GM13977 (cell line): Measurements from ENCODE around the gene TFAP2D.

Source experiments
- DNase-seq: peaks from one replicate; pipeline ENCODE4 v3.0.0; 2012; ENCODE audit warnings: low spot score
- in situ Hi-C: fragments of 300-500 bp; cut with MboI; formaldehyde crosslinking; loops from one replicate; pipeline ENCODE4 v1.12.0; 2022; ENCODE audit warnings: low sequenced_read_pairs, low pct_unique_long_range_greater_than_20kb, mixed read lengths, inconsistent platforms; ENCODE audit not compliant: unreplicated experiment
- TF ChIP-seq, protein P1 (sequence below): IDR thresholded peaks from 2 replicates; pipeline ENCODE4 v1.5.1; 2012; ENCODE audit warnings: mild to moderate bottlenecking, control low read depth; ENCODE audit not compliant: insufficient read depth; ENCODE audit errors: extremely low read depth, missing control alignments

TFAP2D gene

DNA sequence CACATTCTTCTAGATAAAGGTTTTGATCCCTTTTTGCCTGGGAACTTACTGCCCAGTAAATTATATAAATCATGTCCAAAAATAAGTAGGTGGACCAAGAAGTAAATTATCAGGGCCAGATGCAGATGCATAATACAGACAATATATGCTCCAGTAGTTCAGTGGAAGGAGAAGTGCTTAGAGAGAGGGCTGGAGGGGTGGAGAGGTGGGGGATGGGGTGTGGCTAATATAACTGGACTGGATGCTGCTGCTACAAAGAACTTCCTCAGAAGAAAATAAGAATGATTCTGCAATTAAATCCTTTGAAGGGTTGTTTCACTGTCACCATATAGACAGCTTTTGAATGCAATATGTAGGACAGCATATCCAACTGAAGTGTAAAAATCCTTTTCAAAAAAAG is 14.8 kb upstream of the TFAP2D start:
- in situ Hi-C loops: no loop called here
- TF ChIP-seq, protein P1, sequence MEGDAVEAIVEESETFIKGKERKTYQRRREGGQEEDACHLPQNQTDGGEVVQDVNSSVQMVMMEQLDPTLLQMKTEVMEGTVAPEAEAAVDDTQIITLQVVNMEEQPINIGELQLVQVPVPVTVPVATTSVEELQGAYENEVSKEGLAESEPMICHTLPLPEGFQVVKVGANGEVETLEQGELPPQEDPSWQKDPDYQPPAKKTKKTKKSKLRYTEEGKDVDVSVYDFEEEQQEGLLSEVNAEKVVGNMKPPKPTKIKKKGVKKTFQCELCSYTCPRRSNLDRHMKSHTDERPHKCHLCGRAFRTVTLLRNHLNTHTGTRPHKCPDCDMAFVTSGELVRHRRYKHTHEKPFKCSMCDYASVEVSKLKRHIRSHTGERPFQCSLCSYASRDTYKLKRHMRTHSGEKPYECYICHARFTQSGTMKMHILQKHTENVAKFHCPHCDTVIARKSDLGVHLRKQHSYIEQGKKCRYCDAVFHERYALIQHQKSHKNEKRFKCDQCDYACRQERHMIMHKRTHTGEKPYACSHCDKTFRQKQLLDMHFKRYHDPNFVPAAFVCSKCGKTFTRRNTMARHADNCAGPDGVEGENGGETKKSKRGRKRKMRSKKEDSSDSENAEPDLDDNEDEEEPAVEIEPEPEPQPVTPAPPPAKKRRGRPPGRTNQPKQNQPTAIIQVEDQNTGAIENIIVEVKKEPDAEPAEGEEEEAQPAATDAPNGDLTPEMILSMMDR: no peak
- DNase-seq: no peak

DNA sequence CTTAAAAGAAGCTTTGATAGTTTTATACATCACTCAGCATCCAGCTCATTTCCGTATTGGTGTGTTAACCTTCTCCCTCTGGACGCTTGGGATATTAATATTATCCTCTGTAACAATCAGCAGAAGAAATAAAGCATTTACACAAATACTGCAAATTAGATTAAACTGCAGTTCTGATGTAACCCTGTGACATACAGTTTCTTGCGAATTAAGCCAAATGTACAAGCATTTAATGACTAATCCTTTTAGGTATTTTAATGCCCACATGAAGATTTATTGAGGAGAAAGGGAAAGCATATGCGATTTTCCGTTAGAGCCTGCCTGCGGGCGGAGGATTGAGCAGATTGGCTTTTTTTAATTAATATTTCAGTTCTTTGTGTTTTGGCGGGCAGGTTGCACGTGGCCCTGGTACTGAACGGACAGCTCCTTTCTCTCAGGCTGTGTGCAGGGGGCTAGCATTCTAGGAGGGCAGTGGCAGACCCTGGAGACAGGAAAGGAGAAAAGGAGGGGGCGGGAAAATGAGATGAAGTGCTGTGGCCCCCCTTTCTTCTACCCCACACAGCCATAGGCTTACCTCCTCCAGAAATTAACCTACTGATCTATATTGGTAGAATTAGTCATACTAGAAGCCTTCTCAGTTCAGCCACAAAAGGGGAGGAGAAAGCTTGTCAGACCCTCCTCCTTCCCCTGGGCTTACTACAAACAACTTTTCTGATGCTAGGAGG is 14.1 kb upstream of the TFAP2D start:
- DNase-seq: peak; percentile 6
- TF ChIP-seq, protein P1: no peak
- in situ Hi-C loops: no loop called here

DNA sequence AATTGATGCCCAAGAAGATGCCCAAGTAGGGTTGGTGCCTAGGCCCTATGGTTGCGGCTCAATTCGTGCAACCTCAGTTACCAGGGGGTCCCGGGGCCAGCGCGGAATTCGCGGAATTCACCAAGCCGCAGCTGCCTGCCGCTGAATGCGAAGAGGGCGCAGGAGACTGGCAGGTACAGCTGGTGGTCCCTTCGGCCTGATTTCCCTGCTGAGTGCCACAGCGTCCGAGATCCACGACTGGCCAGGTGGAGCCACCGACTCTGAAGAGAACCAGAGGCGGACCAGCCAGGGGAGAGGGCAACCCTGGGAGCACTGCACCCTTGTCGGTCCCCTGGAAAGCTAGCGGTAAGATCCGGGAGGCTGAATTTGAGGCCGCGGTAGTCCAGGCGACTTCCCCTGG is 6.8 kb upstream of the TFAP2D start:
- TF ChIP-seq, protein P1: no peak
- in situ Hi-C loops: no loop called here
- no peak for DNase-seq

DNA sequence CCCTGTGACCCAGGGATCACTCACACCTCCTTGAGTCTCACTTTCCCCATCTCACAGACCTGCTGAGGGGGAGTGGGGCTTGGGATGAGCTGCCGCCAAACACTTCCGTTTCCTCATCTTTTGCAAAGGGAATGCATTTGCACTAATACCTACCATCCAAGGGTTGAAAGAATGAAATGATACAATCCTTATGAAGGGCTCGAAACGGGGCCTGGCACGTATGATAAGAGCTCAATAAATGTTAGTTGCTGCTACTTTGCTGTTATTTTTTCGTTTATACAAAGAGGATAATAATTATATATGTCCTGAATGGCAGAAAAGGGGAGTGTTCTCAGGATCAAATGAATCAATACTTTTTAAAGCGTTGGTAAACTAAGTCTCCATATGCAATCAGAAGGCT is 6.1 kb upstream of the TFAP2D start:
- DNase-seq: no peak
- in situ Hi-C loops: no loop called here
- TF ChIP-seq, protein P1: no peak

DNA sequence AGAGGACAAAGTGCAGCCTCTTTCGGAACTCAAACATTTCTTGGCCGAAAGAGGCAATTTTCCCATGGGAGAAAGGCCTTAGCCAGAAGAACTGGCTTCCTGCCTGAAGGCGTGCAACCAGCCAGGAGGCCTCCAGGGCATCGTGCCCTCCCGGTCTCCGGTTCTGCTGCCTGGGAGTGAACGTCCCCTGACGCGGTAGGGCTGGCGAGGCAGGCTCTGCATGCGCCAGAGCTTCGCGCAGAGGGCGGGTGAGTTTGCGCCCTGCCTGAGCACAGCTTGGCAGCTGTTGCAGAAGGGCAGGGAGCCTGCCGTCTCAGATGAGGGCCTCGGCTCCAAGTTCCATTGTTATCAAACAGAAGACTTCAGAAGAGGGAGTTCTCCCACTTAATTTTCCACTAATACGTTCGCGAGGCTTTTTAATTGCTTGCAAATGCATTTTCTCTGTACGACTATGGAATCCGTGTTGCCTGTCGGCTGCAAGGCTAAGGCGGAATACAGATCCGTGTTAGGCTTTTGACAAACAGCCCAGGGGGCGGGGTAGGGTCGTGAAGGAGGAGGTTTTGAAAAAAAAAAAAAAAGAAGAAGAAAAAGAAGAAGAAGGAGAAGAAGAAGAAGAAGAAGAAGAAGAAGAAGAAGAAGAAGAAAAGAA is 5.5 kb upstream of the TFAP2D start:
- no peak for DNase-seq
- TF ChIP-seq, protein P1: no peak
- in situ Hi-C loops: no loop called here

DNA sequence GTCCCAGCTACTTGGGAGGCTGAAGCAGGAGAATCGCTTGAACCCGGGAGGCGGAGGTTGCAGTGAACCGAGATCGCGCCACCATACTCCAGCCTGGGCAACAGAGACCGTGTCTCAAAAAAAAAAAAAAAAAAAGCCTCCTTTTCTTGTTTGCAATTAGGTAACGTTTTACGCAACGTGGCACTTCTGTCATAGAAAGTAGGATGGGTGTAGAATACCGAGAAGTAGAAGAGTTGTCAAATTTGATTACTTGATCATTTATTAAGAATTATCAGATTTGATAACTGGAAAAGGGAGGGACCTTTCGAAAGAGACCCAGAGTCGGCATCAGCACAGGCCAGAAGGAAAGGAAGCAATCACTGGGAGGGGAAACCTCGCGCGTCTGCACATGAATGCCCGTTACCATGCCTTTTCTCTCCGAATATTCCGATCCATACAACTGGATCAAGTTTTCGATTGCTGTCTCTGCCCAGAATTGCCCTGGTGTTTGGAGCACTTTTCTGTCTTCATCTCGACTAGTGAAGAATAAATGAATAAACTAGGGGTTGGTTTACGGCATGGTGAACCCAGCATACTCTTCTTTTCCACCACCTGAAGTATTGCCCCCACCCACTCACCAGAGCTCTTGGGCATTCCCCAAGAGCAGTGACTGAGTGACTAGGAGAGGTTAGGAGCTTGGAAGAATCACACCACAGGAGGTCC is 4.5 kb upstream of the TFAP2D start:
- in situ Hi-C loops: no loop called here
- DNase-seq: no peak
- TF ChIP-seq, protein P1: no peak
